AML-193 (cell line): ENCODE measurements around the gene SORCS3.
A peak's percentile ranks its signal among the peaks of the same experiment; 100 is the strongest.

ENCODE experiments used
- DNase-seq, 2 experiments: peaks; one replicate each; lab custom pipeline; 2025; lab: John Stamatoyannopoulos, UW

Gene SORCS3

GRCh38 chr10:104778371-104778770, 137.3 kb downstream of the SORCS3 start:
- no peak for DNase-seq

- no peak for DNase-seq
Measured at GRCh38 chr10:104779701-104780100, 138.6 kb downstream of the SORCS3 start.

GRCh38 chr10:104780165-104780564, 139.1 kb downstream of the SORCS3 start:
- no peak for DNase-seq

- DNase-seq, result no peak
Measured at GRCh38 chr10:104780946-104781595, 140.0 kb downstream of the SORCS3 start.

- DNase-seq, result no peak
Measured at GRCh38 chr10:104784452-104784851, 143.4 kb downstream of the SORCS3 start.

- no peak for DNase-seq
Measured at GRCh38 chr10:104791471-104791870, 150.4 kb downstream of the SORCS3 start.

GRCh38 chr10:104795411-104795810, 154.3 kb downstream of the SORCS3 start:
- no peak for DNase-seq

- no peak for DNase-seq
Measured at GRCh38 chr10:104796823-104797222, 155.7 kb downstream of the SORCS3 start.

- DNase-seq, result no peak
Measured at GRCh38 chr10:104802941-104803340, 161.9 kb downstream of the SORCS3 start.

- no peak for DNase-seq
Measured at GRCh38 chr10:104804880-104805279, 163.8 kb downstream of the SORCS3 start.

GRCh38 chr10:104806801-104807200, 165.7 kb downstream of the SORCS3 start:
- DNase-seq, result no peak

- no peak for DNase-seq
Measured at GRCh38 chr10:104807581-104808310, 166.7 kb downstream of the SORCS3 start.

GRCh38 chr10:104809288-104810090, 168.4 kb downstream of the SORCS3 start:
- no peak for DNase-seq

- no peak for DNase-seq
Measured at GRCh38 chr10:104811166-104811565, 170.1 kb downstream of the SORCS3 start.

- DNase-seq, result no peak
Measured at GRCh38 chr10:104816501-104816900, 175.4 kb downstream of the SORCS3 start.

GRCh38 chr10:104819731-104820130, 178.6 kb downstream of the SORCS3 start:
- no peak for DNase-seq

- no peak for DNase-seq
Measured at GRCh38 chr10:104822088-104822487, 181.0 kb downstream of the SORCS3 start.

GRCh38 chr10:104824380-104825006, 183.4 kb downstream of the SORCS3 start:
- peak; percentile 3 to 25 for DNase-seq

GRCh38 chr10:104831272-104831671, 190.2 kb downstream of the SORCS3 start:
- DNase-seq, result no peak

GRCh38 chr10:104834580-104834979, 193.5 kb downstream of the SORCS3 start:
- no peak for DNase-seq

GRCh38 chr10:104835422-104835821, 194.3 kb downstream of the SORCS3 start:
- DNase-seq, result no peak

- DNase-seq, result no peak
Measured at GRCh38 chr10:104842704-104843103, 201.6 kb downstream of the SORCS3 start.
